ENCODE data around the gene TYROBP.

Gene TYROBP

GRCh38 chr19:35904311-35905068 is 3.6 kb downstream of the TYROBP start:
- no peak overlapping the region for H3K4me3 ChIP-seq (ENCODE audit: low read length)
- TF ChIP-seq CTCF (conservative IDR thresholded peaks at IDR 0.05; ENCODE audit: low read length), result no peak
- no peak for DNase-seq (ENCODE audit: low read depth)

- peak overlapping the region; percentile 20 for H3K4me3 ChIP-seq (ENCODE audit: low read length)
- peak; percentile 79 for DNase-seq (ENCODE audit: low read depth)
- TF ChIP-seq CTCF (conservative IDR thresholded peaks at IDR 0.05; ENCODE audit: low read length), result no peak
These were observed 4.4 kb downstream of the TYROBP start for GRCh38 chr19:35903550-35904179.

GRCh38 chr19:35902870-35903475 is 5.1 kb downstream of the TYROBP start:
- peak overlapping the region; percentile 20 for H3K4me3 ChIP-seq (ENCODE audit: low read length)
- TF ChIP-seq CTCF (conservative IDR thresholded peaks at IDR 0.05; ENCODE audit: low read length), result no peak
- DNase-seq (ENCODE audit: low read depth), result no peak

- DNase-seq (ENCODE audit: low read depth), result peak; percentile 93
- H3K4me3 ChIP-seq (ENCODE audit: low read length), result peak within 1 kb of the TSS; percentile 33
- no peak for TF ChIP-seq CTCF (conservative IDR thresholded peaks at IDR 0.05; ENCODE audit: low read length)
These were observed 6.0 kb downstream of the TYROBP start, which contains the start of gene HCST for GRCh38 chr19:35901854-35902661. HCST (plus strand) TSS chr19:35902529; CDS start chr19:35902594, 65 bp downstream.

GRCh38 chr19:35901055-35901644 is 6.9 kb downstream of the TYROBP start:
- peak; percentile 87 for DNase-seq (ENCODE audit: low read depth)
- H3K4me3 ChIP-seq (ENCODE audit: low read length), result peak overlapping the region; percentile 77

More at GRCh38 chr19:35901055-35901644, 6.9 kb downstream of the TYROBP start:
- TF ChIP-seq CTCF (conservative IDR thresholded peaks at IDR 0.05; ENCODE audit: low read length), result no peak

Measured in AG10803 (cell line).